ENCODE results near the gene CMYA5.

The CMYA5 gene

GRCh38 chr5:79800979-79801827, 111.6 kb downstream of the CMYA5 start:
- DNase-seq, result no peak

- no peak for DNase-seq
Measured at GRCh38 chr5:79802406-79802805, 112.8 kb downstream of the CMYA5 start.

GRCh38 chr5:79803007-79803406, 113.4 kb downstream of the CMYA5 start:
- DNase-seq, result no peak

- no peak for DNase-seq
Measured at GRCh38 chr5:79806741-79807140, 117.1 kb downstream of the CMYA5 start.

- DNase-seq, result no peak
Measured at GRCh38 chr5:79809743-79810142, 120.1 kb downstream of the CMYA5 start.

GRCh38 chr5:79811081-79811480, 121.4 kb downstream of the CMYA5 start:
- no peak for DNase-seq

GRCh38 chr5:79811904-79812303, 122.3 kb downstream of the CMYA5 start:
- DNase-seq, result no peak

GRCh38 chr5:79814699-79815098, 125.1 kb downstream of the CMYA5 start:
- DNase-seq, result no peak

GRCh38 chr5:79816014-79816413, 126.4 kb downstream of the CMYA5 start:
- DNase-seq, result no peak

GRCh38 chr5:79820648-79821047, 131.0 kb downstream of the CMYA5 start:
- DNase-seq, result no peak

- DNase-seq, result no peak
Measured at GRCh38 chr5:79824444-79824843, 134.8 kb downstream of the CMYA5 start.

- DNase-seq, result no peak
Measured at GRCh38 chr5:79825802-79826201, 136.2 kb downstream of the CMYA5 start.

GRCh38 chr5:79827159-79827629, 137.6 kb downstream of the CMYA5 start:
- DNase-seq, result no peak

- no peak for DNase-seq
Measured at GRCh38 chr5:79829260-79829659, 139.6 kb downstream of the CMYA5 start.

- no peak for DNase-seq
Measured at GRCh38 chr5:79831381-79832309, 142.0 kb downstream of the CMYA5 start.

- no peak for DNase-seq
Measured at GRCh38 chr5:79832911-79833310, 143.3 kb downstream of the CMYA5 start.

- DNase-seq, result peak; percentile 80
Measured at GRCh38 chr5:79834098-79834753, 144.6 kb downstream of the CMYA5 start.

- peak; percentile 66 for DNase-seq
Measured at GRCh38 chr5:79834754-79835714, 145.4 kb downstream of the CMYA5 start.

GRCh38 chr5:79837761-79838551, 148.3 kb downstream of the CMYA5 start:
- peak; percentile 34 for DNase-seq

- DNase-seq, result no peak
Measured at GRCh38 chr5:79840084-79840990, 150.7 kb downstream of the CMYA5 start.

Measured in NCI-H446 treated with DMSO at 0.1 percent for 48 hours (cell line).